ENCODE measurements around the gene CLK3.
"Not testable (repeated sequence)": the region's sequence is repeated elsewhere in the genome, so short reads cannot be mapped to it uniquely, and the experiment has no call there.

CLK3 gene

DNA sequence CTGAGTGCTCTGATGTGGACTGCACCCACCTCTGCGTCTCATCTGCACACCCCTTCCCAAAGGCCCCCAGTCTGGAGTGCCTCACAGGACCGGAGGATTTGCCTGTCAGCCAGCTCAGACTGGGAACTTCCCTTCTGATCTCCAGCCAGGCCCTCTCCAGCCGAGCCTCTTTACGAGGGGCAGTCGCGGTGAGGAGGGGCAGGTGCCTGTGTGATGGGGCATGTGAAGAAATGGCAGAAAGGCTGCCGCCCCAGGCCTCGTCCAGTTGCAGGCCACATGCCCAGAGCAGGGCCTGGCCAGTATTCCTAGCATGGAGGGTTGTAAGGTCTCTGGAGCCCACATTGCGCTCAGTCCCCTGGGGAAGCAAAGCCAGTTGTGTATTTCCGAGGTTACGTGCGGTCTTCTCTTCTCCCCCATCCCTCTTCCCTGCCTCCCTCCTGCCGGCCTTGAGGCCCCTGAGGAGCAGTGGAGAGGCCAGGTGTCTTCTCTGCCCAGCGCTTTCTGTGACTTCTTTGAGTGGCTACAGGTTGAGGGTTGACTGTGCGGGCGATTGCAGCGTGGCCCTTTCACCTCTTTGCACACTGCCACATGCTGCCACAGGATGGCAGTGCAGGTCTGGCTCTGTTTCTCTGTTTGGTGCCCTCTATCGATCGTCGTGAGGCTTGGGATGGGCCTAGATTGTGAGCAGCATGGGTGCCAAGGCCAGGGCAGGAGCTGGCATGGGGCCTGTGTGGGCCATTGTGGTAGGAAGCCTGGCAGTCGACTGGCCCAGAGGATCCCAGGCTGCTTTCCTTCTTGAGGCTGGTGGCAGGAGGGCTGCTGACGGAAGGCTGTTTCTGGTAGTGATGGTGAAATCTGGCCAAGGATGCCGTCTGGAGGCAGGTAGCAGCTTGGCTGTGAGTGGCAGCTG is 5.3 kb downstream of the CLK3 start:
- DNase-seq (ENCODE audit: low read depth in 2 of 2): peak; percentile 58 to 61

DNA sequence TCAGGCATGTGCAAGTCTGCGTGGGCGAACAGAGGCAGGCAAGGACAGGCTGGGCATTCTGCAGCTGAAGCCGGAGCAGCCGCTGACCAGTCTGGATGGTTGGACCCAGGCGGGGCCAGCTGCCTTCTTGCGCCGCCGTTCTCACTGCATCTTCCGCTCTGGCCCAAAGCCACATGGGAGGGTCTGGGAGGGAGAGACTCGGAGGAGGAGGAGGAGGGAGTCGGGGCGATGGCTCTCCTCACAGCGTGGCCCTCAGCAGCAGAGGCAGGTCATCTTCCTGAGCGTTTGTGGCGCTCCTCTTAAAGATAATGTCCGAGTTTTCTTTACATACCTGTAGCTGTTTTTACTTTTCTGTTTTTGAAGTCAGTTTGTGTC is 5.9 kb downstream of the CLK3 start:
- no peak for DNase-seq (ENCODE audit: low read depth in 2 of 2)

DNA sequence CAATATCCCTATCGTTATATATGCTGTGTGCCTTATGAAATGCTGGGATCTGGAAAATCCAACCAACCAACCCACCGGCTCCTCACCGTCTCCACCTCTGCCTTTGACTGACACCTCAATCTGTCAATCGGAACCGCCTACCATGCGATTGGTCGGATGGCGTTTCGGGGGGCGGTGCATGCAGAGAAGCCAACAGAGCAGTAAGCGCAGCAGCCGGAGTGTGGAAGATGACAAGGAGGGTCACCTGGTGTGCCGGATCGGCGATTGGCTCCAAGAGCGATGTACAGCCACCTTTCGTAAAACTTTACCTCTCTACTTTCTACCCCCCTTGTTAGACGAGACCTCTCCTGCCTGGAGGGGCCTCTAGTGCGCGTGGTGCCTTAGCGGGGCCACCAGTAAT is 6.3 kb downstream of the CLK3 start:
- DNase-seq (ENCODE audit: low read depth in 2 of 2): no peak

DNA sequence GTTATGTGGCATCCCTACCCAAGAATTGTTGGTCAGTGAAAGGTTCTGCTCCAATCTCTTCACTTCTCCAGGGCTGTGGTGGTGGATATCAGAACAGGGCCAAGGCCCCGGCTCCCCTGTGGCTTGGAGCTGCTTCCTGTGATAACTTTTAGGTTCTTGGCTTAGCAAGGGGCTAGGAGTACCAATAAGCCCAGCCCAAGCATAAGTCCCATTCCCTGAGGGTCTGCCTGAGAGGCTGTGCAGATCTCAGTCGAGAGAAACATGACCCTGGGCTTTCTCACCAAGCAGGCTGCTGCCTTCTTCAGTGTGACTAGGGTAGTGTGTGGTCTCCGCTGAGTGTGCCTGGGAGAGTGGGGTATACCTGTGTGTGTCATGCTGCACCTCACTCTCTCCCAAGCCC is 7.1 kb downstream of the CLK3 start:
- no peak for DNase-seq (ENCODE audit: low read depth in 2 of 2)

DNA sequence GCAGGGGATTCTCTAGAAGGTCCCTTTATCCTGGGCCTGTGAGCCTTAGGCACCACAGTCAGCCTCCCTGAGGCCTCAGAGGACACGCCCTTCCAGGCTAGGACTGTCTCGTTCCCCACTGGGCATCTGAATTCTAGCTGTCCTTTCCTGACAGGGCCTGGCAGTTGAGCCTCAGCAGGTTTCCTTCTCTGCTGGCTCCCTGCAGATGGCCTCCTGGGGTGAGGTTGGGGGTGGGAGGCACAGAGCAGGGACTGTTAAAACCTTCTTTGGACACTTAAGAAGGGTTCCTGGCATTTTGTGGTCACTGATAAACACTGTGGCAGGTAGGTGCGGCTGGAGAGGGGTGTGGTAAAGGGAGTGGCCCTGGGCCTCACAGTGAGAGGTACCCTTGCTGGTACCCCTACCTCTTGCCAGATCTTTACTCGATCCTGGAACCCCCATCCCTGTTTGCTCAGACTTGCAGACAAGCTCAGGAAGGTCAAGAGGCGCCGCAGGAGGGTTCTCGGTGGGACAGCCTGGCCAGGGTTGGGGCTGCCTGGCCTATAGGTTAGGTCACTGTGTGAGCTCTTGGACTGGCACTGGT is 8.5 kb downstream of the CLK3 start:
- no peak for DNase-seq (ENCODE audit: low read depth in 2 of 2)

DNA sequence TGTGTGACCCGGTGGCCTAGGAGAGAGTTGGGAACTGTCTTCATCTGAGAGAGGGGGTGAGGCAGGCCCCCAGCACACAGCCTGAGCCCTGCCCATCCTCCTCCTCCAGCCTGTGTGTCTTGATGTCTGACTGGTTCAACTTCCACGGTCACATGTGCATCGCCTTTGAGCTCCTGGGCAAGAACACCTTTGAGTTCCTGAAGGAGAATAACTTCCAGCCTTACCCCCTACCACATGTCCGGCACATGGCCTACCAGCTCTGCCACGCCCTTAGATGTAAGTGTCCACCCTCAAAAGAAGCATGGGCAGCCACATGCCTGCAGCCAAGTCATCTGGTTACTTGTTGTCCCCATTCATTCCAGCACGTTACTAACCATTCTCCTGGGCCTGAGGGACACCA is 10.1 kb downstream of the CLK3 start:
- DNase-seq (ENCODE audit: low read depth in 2 of 2): no peak

DNA sequence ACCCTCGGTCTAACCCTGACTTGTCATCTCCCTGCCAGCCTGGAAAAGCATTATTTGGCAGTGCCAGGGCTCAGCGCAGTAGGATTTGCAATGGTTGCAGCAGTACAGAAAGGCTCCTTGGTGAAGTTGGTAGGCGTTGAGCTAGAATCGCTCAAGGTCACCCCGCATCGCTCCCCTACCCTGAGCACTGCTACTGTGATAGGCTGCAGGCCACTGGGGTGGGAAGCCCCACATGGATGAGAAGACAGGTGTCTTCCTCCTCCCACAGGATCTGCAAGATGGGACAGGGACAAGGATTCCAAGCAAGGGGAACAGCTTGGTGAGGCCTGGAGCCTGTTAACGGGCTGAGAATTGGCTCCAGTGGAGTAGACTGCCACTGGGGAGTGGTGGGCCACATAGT is 10.7 kb downstream of the CLK3 start:
- no peak for DNase-seq (ENCODE audit: low read depth in 2 of 2)

DNA sequence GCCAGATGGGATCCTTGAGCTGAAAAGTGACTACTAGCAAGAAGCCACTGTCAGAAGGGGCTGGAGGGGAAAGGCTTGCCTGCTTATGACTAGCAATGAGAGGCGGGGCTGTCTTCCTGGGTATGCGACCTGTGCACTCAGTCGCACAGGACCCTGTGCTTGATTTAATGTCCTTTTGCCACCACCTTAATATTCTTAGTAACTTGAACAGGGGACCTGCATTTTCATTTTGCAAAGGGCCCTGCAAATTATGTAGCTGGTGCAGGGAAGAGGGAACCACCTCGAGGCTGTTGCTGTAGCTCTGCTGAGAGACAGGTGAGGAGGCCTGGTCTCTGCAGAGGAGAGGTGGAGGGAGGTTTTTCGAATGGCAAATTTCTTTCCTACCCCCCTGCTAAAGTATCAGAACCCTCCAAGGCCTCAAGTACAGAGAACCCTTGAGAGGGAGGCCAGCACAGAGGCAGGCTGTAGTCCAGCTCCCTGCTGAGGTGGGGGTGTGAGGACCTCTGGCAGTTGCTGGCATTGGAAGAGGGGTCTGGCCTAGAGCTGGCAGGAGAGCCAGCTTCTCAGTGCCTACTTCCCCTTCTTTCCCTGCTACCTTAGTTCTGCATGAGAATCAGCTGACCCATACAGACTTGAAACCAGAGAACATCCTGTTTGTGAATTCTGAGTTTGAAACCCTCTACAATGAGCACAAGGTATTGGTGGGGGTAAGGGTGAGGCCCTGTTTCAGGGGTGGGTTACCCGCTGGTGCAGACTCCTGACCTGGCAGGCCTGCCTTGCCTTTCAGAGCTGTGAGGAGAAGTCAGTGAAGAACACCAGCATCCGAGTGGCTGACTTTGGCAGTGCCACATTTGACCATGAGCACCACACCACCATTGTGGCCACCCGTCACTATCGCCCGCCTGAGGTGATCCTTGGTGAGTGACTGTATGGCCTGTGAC is 11.4 kb downstream of the CLK3 start:
- no peak for DNase-seq (ENCODE audit: low read depth in 2 of 2)

DNA sequence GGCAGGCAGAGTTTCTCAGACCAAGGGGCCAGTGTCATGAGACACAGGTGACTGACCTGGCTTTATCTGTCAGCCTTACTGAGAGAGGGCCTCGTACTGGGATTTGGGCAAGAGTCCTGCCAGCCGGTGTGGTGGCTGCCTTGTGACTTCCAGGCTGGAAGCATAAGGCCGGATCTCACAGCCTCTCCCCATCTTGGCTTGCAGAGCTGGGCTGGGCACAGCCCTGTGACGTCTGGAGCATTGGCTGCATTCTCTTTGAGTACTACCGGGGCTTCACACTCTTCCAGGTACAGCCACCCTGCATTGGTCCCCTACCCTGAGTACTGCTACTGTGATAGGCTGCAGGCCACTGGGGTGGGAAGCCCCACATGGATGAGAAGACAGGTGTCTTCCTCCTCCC is 12.1 kb downstream of the CLK3 start:
- no peak for DNase-seq (ENCODE audit: low read depth in 2 of 2)

DNA sequence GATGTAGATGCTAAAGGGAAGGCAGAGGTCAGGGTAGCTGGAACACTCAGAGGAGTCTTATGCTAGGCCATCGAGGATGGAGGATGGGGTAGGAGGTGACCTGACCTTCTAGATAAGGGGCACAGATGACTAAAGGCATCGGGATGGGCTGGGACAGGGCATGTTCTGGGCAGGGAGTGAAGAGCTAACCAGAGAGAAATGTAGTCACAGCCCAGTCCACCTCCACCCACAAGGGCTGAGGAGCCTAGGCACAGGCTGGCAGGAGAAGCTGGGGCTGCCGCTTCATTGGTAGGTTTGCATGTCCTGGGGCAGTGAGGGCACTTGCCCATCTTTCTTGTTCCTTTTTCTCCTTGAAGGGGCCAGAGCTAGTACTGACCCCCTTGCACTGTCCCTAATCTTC is 12.6 kb downstream of the CLK3 start:
- no peak for DNase-seq (ENCODE audit: low read depth in 2 of 2)

DNA sequence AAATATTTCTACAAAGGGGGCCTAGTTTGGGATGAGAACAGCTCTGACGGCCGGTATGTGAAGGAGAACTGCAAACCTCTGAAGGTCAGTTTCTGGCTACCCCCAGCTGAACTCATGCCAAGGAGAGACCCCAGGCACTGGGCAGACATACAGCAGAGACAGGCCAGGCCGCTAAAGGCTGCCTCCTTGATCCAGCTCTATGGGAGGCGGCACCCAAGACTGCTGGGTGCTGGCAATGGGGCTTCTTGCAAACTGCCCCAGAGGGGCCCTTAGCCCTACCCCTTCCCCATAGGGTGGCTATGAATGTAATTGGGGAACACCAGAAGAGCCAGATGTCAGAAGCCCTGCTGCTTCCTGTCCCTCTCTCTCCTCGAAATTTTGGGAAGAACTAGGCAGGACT is 13.3 kb downstream of the CLK3 start:
- DNase-seq (ENCODE audit: low read depth in 2 of 2): no peak

DNA sequence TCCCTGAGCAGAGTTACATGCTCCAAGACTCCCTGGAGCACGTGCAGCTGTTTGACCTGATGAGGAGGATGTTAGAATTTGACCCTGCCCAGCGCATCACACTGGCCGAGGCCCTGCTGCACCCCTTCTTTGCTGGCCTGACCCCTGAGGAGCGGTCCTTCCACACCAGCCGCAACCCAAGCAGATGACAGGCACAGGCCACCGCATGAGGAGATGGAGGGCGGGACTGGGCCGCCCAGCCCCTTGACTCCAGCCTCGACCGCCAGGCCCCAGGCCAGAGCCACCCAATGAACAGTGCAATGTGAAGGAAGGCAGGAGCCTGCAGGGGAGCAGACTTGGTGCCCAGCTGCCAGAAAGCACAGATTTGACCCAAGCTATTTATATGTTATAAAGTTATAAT is 14.1 kb downstream of the CLK3 start:
- DNase-seq (ENCODE audit: low read depth in 2 of 2): not testable (repeated sequence)

DNA sequence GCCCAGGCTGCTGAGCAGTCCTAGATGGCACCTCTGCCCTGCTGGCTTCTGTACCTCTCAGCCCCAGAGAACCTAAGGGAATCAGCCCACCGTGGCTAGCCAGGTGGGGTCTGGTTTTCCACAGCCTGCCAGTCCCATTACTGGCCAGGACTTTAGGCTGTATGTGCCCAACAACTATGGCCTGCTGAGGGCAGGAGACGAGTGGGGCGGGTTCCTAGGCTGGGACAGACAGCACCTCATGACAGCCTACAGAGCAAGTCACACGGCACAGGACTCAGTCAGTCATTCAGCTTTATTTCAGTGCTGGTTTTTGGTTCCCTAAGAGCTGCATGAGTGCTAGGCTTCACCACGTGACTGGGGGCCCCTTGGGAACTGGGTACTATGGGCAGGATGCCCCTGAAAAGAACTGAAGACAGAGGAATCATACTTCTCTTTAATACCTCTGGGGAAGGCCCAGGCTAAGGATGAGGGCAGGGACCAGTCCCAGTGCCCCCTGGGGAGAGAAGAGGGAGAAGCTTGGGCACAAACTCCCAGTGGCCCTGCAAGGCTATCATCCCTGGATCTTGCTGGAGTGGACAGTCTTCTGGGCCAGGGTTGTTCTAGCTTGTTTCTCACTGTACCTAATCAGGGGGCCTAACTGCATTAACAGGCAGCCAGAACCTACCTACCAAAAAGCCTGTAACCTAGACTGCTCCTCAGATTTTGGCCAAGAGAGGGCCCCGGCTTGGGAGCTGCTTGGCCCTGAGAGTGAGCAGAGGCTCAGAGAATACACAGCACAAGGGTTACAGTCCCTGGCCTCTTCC is 14.8 kb downstream of the CLK3 start:
- no peak for DNase-seq (ENCODE audit: low read depth in 2 of 2)

DNA sequence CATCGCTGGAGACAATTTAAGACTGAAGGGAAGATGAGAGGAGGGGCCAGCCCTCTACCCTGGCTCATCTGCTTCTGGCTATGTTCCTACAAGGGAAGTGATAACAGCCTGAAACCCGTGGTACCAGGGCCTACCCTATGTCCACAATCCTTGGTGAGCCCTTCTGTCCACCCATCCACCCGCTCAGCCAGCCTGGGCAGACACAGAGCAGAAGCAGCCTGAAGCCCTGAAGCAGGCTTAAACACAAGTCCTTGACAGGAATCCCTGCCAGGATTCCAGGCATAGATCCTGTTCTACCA is 15.4 kb downstream of the CLK3 start:
- DNase-seq (ENCODE audit: low read depth in 2 of 2): no peak

DNA sequence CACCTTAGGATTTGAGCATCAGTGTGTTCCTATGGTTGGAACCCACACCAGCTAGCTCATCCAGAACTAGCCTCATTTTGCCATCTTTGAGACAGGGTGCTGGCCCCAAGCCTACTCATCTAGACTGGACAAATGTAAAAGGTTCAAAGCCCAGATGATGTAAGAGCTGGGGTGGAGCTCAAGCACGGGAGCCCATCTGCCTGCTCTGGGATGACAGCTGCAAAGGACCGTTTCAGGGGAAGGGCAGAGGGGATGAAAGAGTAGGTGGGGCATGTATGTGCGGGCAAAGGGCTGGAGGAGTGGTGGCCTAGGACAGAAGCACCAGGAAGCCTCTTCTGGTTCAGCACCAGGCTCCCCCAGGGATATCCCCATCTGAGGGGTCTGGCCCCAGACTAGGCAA is 15.8 kb downstream of the CLK3 start:
- no peak for DNase-seq (ENCODE audit: low read depth in 2 of 2)

DNA sequence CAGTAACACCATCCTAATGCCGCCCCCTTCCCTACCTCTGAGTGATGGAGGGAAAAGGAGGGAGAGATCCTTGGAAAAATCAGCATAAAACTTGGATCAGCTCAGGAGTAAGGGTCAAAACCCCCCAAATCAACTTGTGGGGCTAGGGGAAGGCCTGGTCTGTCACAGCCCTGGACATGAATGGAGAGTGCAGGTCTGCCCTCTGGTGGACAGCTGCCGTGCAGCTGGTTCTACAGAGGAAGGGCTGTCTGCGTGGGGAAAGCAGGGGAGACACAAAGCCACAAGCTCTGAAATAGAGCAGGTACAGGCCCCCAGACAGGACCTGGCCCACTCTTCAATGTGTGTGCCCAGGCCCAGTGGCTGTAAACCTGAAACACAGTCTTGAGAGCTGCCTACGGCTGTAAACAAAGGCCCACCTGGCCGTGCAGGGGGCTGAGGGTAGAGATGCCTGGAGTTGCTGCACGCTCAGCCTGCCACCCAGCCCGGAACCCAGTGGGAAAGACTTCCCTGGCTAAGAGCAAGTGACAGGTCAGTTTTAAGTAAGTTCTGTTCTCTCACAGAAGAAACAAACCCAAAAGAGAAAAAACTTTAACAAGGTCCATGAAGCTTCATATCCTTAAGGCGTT is 16.4 kb downstream of the CLK3 start:
- peak; percentile 27 to 39 for DNase-seq (ENCODE audit: low read depth in 2 of 2)

DNA sequence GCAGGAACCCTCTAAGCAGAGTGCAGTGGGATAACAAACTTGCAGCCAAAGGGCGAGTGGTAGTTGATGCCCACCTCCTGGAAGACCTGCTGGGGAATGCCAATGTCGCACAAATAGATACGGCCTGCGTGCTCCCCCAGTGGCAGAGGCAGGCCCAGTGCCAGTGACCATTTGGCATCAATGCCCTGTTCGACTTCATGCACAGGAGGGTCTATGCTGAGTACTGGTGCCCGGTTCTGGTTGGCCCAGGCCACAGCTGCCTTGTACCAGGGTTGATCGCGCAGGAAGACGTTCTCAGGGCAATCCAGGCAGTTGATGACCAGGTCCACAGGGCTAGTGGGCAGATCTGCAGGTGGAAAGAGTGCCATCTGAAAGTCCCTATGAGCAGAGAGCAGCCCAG is 17.0 kb downstream of the CLK3 start:
- DNase-seq (ENCODE audit: low read depth in 2 of 2): no peak

DNA sequence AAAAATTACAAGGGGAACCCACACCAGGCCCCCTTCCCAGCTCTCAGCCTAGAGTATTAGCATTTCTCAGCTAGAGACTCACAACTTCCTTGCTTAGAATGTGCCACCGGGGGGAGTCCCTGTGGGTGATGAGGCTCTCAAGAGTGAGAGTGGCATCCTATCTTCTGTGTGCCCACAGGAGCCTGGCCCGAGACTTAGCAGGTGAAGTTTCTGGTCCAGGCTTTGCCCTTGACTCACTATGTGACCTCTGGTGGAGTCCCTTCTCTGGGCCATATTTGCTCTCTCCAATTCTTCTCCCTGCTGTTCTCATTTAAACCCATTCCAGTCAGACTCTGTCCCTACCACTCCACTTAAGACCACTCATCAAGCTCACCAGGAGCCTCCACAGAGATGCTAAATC is 18.1 kb downstream of the CLK3 start:
- DNase-seq (ENCODE audit: low read depth in 2 of 2): no peak

DNA sequence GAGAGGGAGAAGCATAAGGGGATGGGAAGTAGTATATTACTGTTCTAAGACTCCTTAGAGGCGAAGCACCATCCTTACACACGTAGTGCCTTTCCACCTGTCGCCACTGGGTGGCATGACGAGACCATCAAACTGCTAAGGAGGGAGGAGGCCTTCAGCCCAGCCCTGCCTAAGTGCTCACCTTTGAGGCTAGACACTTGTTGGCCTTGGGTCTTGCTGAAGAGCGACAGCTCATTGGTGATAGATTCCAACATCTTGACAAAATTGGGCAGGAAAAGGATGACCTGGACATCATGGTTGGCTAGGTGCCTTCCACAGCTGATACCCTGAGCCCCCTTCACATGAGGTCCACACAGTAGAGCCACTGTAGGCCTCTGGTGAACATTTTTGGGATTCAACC is 19.6 kb downstream of the CLK3 start:
- DNase-seq (ENCODE audit: low read depth in 2 of 2): peak; percentile 42 to 45

DNA sequence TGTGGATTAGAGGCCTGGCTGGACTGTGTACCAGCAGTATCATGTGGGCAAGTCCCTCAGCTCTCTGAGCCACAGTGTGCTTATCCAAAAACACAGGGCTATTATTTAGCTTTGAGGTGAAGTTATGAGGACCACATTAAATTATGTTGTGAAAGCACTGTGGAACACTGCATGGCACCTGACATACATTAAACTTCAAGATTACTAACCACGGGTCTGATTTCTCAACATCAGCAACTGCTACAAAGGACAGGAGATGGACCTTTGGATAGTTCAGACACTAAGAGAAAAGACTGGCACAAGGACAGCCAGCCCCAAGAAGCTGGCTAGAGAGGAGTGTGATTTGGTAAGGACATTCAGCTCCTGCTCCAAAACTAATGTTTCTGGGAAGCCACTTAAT is 21.3 kb downstream of the CLK3 start:
- no peak for DNase-seq (ENCODE audit: low read depth in 2 of 2)

DNA sequence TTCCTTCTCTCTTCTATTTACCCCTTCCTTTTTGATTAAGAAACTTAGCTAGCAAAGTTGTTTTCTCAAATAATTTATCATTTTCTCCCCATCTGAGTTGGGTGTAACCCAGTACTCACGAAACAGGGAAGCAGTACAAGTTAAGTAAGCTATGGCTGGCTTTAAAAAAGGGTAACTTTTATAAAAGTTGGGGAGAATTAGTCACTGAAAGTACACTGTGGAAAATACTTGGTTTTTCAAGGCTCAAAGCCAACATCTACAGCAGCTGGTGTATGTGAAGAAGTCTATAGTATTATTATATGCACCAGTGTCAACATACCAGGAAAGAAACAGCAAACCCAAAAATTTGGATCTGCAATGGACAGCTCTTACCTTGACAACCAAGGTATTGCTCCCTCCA is 25.5 kb downstream of the CLK3 start:
- DNase-seq (ENCODE audit: low read depth in 2 of 2): no peak

All from stimulated activated CD8-positive, alpha-beta memory T cell treated with anti-CD3 and anti-CD28 coated beads, Interleukin-15, amount 100 ng/mL, for 48 hours (primary cell).